Thoracic aorta (tissue), 2 donors: ENCODE data around the gene ALDH3B1. TPM values are rescaled to one million over a fixed set of nuclear protein-coding genes. Genes with fewer than 3 reads are reported as not detected.

ENCODE experiments used
- ATAC-seq: fragments of 150-250 bp; one replicate; pipeline ENCODE4 v1.8.0; 2017; ENCODE audit warnings: low read depth; ENCODE audit not compliant: insufficient number of reproducible peaks, low FRiP score
- DNase-seq: peaks from one replicate; pipeline ENCODE4 v3.0.0-alpha.2; 2020; ENCODE audit warnings: low spot score
- H3K27ac ChIP-seq, 2 donors: fragments of 200-600 bp; sonication (generic); 1 replicate in 1 of 2; 2 replicates in 1 of 2; pipeline ENCODE4 v1.5.1; 2016; ENCODE audit warnings: mild to moderate bottlenecking in 2 of 2, moderate library complexity in 2 of 2
- H3K27me3 ChIP-seq: fragments of 200-600 bp; sonication (generic); replicated peaks from 2 replicates; pipeline ENCODE4 v1.6.0; 2016; ENCODE audit warnings: mild to moderate bottlenecking; ENCODE audit not compliant: insufficient read depth
- H3K36me3 ChIP-seq: fragments of 200-600 bp; sonication (generic); one replicate; pipeline ENCODE4 v1.5.1; 2016
- H3K4me1 ChIP-seq, 2 donors: fragments of 200-600 bp; sonication (generic); 1 replicate in 1 of 2; 2 replicates in 1 of 2; pipeline versions ENCODE4 v1.5.1 to v1.6.0; 2016; ENCODE audit warnings: low read depth in 2 of 2, mild to moderate bottlenecking in 1 of 2; ENCODE audit not compliant: control insufficient read depth in 1 of 2
- H3K4me3 ChIP-seq: fragments of 200-600 bp; sonication (generic); 2 replicates; pipeline ENCODE4 v1.5.1; 2016; ENCODE audit warnings: mild to moderate bottlenecking
- H3K9me3 ChIP-seq: fragments of 200-600 bp; sonication (generic); 2 replicates; pipeline ENCODE4 v1.5.1; 2016
- total RNA-seq, 2 donors: library from RNA; depleted of rRNA; stranded (reverse); fragments of >200 nt; gene quantifications; one replicate each; pipeline versions ENCODE4 v1.1.0 to v1.2.3, GENCODE V29; 2016
- TF ChIP-seq, protein P1 (sequence below): fragments of 200-600 bp; sonication (generic); IDR thresholded peaks from one replicate; pipeline ENCODE4 v1.5.1; 2019; ENCODE audit warnings: antibody characterized with exemption

ALDH3B1 gene
- total RNA-seq, 2 donors from 2014 or later: 17.6 to 24.2 TPM

GRCh38 chr11:68040101-68040956, 30.2 kb downstream of the ALDH3B1 start:
- no peaks in the 10 kb centered on the region for H3K9me3 ChIP-seq
- H3K27ac ChIP-seq: peak overlapping the region; percentile 72 to 74
- TF ChIP-seq, protein P1, sequence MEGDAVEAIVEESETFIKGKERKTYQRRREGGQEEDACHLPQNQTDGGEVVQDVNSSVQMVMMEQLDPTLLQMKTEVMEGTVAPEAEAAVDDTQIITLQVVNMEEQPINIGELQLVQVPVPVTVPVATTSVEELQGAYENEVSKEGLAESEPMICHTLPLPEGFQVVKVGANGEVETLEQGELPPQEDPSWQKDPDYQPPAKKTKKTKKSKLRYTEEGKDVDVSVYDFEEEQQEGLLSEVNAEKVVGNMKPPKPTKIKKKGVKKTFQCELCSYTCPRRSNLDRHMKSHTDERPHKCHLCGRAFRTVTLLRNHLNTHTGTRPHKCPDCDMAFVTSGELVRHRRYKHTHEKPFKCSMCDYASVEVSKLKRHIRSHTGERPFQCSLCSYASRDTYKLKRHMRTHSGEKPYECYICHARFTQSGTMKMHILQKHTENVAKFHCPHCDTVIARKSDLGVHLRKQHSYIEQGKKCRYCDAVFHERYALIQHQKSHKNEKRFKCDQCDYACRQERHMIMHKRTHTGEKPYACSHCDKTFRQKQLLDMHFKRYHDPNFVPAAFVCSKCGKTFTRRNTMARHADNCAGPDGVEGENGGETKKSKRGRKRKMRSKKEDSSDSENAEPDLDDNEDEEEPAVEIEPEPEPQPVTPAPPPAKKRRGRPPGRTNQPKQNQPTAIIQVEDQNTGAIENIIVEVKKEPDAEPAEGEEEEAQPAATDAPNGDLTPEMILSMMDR: no peak
- H3K4me1 ChIP-seq: peaks cover 27 to 41% of the 10 kb centered on the region in 2 donors
- no peaks in the 10 kb centered on the region for H3K27me3 ChIP-seq
- ATAC-seq: peak; percentile 11
- H3K36me3 ChIP-seq: peaks cover 29% of the 10 kb centered on the region
- peak overlapping the region; percentile 91 for H3K4me3 ChIP-seq
- no peak for DNase-seq

DNA sequence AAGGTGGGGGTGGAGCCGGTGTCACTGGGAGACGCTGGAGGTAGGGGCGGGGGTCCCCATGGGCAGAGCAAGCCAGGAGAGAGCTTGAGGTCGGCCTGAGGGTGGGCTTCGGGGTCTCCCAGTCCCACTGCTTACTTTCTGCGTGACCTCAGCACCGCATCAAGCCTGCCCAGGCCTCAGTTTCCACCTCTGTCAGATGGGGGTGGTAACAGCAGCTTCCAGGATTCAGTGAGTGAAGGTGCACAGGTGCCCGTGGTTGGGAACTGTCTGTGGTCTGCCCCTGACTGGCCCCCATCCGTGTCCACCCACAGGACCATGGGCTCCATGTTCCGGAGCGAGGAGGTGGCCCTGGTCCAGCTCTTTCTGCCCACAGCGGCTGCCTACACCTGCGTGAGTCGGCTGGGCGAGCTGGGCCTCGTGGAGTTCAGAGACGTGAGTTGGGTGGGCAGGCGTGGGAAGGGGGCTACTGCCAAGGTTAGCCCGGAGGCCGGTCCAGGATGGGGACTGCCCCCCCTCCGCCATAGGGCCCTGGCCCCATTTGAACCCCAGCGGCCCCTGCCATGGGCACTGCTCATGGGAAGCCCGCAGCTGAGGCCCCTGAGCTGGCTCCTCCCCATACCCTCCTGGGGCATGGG, 30.9 kb downstream of the ALDH3B1 start:
- Histone ChIP-seq H3K27me3 (no peaks in the 10 kb centered on the region), H3K4me1 (peaks cover 27 to 41% of the 10 kb centered on the region in 2 donors), H3K9me3 (no peaks in the 10 kb centered on the region), H3K27ac (peak overlapping the region; percentile 72 to 74), H3K36me3 (peaks cover 29% of the 10 kb centered on the region), H3K4me3 (peak overlapping the region; percentile 91)
- DNase-seq: no peak
- TF ChIP-seq, protein P1: no peak
- ATAC-seq: no peak

- TF ChIP-seq, protein P1: no peak
- Histone ChIP-seq H3K27me3 (no peaks in the 10 kb centered on the region), H3K27ac (peak overlapping the region; percentile 72 to 74), H3K4me1 (peaks cover 24 to 41% of the 10 kb centered on the region in 2 donors), H3K36me3 (peaks cover 29% of the 10 kb centered on the region), H3K4me3 (no peak overlapping the region), H3K9me3 (no peaks in the 10 kb centered on the region)
- DNase-seq: no peak
- ATAC-seq: no peak
Measured at GRCh38 chr11:68041617-68042218, 31.6 kb downstream of the ALDH3B1 start.

DNA sequence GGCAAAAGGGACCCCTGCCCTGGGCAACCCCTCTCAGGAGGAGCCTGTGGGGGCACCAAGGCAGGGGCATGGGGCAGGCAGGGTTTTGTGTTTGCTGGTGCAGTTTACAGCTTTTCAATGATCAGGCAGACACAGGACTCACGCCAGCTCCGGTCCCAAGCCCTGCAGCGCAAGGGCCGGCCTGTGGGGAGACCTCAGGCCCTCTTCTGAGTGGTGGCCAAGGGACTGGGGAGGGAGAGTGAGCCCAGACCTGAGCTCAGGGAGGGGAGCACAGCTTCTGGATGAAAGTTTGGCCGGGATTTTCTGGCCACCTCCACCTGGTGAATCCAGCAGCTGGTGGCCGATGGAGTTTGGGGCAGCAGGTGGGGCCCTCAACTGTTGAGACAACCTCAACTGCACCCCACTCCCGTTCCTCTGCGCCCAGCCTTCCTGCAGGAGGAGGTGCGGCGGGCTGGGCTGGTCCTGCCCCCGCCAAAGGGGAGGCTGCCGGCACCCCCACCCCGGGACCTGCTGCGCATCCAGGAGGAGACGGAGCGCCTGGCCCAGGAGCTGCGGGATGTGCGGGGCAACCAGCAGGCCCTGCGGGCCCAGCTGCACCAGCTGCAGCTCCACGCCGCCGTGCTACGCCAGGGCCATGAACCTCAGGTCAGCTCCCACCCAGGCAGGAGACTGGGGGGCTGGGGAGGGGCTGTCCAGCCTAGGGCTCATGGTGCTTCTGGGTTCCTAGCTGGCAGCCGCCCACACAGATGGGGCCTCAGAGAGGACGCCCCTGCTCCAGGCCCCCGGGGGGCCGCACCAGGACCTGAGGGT, 32.3 kb downstream of the ALDH3B1 start:
- Histone ChIP-seq H3K4me3 (no peak overlapping the region), H3K36me3 (peaks cover 29% of the 10 kb centered on the region), H3K4me1 (peaks cover 19 to 36% of the 10 kb centered on the region in 2 donors), H3K27me3 (no peaks in the 10 kb centered on the region), H3K9me3 (no peaks in the 10 kb centered on the region), H3K27ac (no peak overlapping the region)
- ATAC-seq (no peak), DNase-seq (no peak)
- TF ChIP-seq, protein P1: no peak
